ENCODE results near the gene NME3. TPM values are rescaled to one million over a fixed set of nuclear protein-coding genes. Genes with fewer than 3 reads are reported as not detected.

Gene NME3
- total and polyA plus RNA-seq, 2 donors (not counting 3 experiments of a cell fraction or from before 2014, with no cell fraction given), result 38.2 to 74.4 TPM

DNA sequence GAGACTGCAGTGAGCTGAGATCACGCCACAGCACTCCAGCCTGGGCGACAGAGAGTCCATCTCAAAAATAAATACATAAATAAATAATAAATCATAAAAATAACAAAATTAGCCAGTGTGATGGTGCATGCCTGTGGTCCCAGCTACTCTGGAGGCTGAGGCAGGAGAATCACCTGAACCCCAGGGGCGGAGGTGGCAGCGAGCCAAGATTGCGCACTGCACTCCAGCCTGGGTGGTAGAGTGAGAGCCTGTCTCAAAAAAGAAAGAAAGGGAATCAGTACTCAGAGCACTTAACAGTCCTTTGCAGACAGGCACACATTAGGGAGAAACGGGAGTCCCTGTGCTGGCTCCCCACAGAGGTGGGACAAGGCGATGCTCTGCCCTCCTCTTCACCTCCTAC, 40.3 kb downstream of the NME3 start:
- no peak overlapping the region for H2AFZ ChIP-seq (ENCODE audit: low read depth, low read length)
- no peak overlapping the region for H3K9ac ChIP-seq (replicated peaks; ENCODE audit: extremely low read depth, insufficient read depth, low read length)
- H3K4me1 ChIP-seq (ENCODE audit: control insufficient read depth, extremely low read depth, insufficient read depth, low read length), result no peaks in the 10 kb centered on the region
- no peak overlapping the region for H3K4me3 ChIP-seq (replicated peaks in 1 of 3; ENCODE audit: insufficient read depth in 1 of 3, low read depth in 1 of 3, low read length in 3 of 3)
- peaks cover under 1 to 47% of the 10 kb centered on the region in 2 experiments for H3K36me3 ChIP-seq (ENCODE audit: control insufficient read depth in 2 of 2, extremely low read depth in 1 of 2, insufficient read depth in 2 of 2, low read length in 2 of 2)
- no peaks in the 10 kb centered on the region for H4K20me1 ChIP-seq (replicated peaks; ENCODE audit: control insufficient read depth, extremely low read depth, insufficient read depth, low read length)
- FAIRE-seq (no peak), DNase-seq (ENCODE audit: low read depth, low spot score) (no peak)
- no peak overlapping the region for H3K4me2 ChIP-seq (ENCODE audit: insufficient read depth, low read length)
- no peak overlapping the region for H3K27ac ChIP-seq (ENCODE audit: insufficient read depth, low read depth, low read length)
- CTCF ChIA-PET, result interaction anchor here (0.6 kb wide), 1 partner anchor 40 kb away, joined by 3 read pairs; no protein-coding TSS in a partner anchor
- TF ChIP-seq FOS (IDR thresholded peaks at IDR 0.05; ENCODE audit: borderline replicate concordance, insufficient read depth, low read length) (no peak), EZH2 (IDR thresholded peaks at IDR 0.05; ENCODE audit: borderline replicate concordance, low read depth, low read length, severe bottlenecking) (no peak), POLR2A (IDR thresholded peaks at IDR 0.05; ENCODE audit: low read depth, low read length) (no peak), MYC (IDR thresholded peaks at IDR 0.05; ENCODE audit: low read depth, low read length) (no peak)
- TF ChIP-seq, protein P1, sequence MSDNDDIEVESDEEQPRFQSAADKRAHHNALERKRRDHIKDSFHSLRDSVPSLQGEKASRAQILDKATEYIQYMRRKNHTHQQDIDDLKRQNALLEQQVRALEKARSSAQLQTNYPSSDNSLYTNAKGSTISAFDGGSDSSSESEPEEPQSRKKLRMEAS (IDR thresholded peaks at IDR 0.05; ENCODE audit: insufficient read depth, insufficient read length), result no peak
- TF ChIP-seq, protein P2, sequence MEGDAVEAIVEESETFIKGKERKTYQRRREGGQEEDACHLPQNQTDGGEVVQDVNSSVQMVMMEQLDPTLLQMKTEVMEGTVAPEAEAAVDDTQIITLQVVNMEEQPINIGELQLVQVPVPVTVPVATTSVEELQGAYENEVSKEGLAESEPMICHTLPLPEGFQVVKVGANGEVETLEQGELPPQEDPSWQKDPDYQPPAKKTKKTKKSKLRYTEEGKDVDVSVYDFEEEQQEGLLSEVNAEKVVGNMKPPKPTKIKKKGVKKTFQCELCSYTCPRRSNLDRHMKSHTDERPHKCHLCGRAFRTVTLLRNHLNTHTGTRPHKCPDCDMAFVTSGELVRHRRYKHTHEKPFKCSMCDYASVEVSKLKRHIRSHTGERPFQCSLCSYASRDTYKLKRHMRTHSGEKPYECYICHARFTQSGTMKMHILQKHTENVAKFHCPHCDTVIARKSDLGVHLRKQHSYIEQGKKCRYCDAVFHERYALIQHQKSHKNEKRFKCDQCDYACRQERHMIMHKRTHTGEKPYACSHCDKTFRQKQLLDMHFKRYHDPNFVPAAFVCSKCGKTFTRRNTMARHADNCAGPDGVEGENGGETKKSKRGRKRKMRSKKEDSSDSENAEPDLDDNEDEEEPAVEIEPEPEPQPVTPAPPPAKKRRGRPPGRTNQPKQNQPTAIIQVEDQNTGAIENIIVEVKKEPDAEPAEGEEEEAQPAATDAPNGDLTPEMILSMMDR (IDR thresholded peaks at IDR 0.05; ENCODE audit: extremely low read depth in 1 of 2, insufficient read depth in 1 of 2, low read depth in 1 of 2, low read length in 2 of 2), result no peak
- H3K9me3 ChIP-seq (replicated peaks; ENCODE audit: control insufficient read depth, insufficient read depth, low read length), result no peaks in the 10 kb centered on the region
- BruUV-seq (replicated peaks), result no TSS peak
- peaks cover 1% of the 10 kb centered on the region for H3K79me2 ChIP-seq (ENCODE audit: control insufficient read depth, insufficient read depth, low read length)
- POLR2A ChIA-PET, result no interaction called here
- no peaks in the 10 kb centered on the region for H3K27me3 ChIP-seq (ENCODE audit: control insufficient read depth in 2 of 2, insufficient read depth in 2 of 2, low read length in 2 of 2)
- H3K9me1 ChIP-seq (replicated peaks; ENCODE audit: control insufficient read depth, extremely low read depth, insufficient read depth, low read length), result no peaks in the 10 kb centered on the region
- intact Hi-C loops (cut with micrococcal nuclease), result no loop called here
- dilution Hi-C loops (cut with MboI; ENCODE audit: extremely low pct_ligation_motif_present, low sequenced_read_pairs), result no loop called here

DNA sequence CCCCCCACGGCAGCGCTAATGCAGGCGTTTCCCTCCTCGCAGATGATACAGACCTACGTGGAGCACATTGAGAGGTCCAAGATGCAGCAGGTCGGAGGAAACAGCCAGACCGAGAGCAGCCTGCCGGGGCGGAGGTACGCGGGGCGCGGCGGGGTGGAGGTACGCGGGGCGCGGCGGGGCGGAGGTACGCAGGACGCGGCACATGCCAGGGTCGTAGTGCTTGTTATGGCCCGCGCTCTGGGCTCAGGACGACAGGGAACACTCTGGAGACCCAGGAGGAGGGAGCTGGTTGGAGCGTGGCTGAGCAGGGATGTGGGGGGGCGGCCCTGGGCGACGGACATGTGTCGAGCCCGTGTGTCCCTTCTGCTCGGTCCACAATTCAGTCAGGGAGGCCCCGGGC, 41.9 kb downstream of the NME3 start:
- no TSS peak for BruUV-seq (replicated peaks)
- FAIRE-seq (no peak), DNase-seq (ENCODE audit: low read depth, low spot score) (no peak)
- no peak overlapping the region for H3K4me3 ChIP-seq (replicated peaks in 1 of 3; ENCODE audit: insufficient read depth in 1 of 3, low read depth in 1 of 3, low read length in 3 of 3)
- ChIA-PET CTCF (no interaction called here), POLR2A (no interaction called here)
- no peaks in the 10 kb centered on the region for H4K20me1 ChIP-seq (replicated peaks; ENCODE audit: control insufficient read depth, extremely low read depth, insufficient read depth, low read length)
- no peak overlapping the region for H2AFZ ChIP-seq (ENCODE audit: low read depth, low read length)
- H3K27ac ChIP-seq (ENCODE audit: insufficient read depth, low read depth, low read length), result no peak overlapping the region
- H3K79me2 ChIP-seq (ENCODE audit: control insufficient read depth, insufficient read depth, low read length), result peaks cover 8% of the 10 kb centered on the region
- no peak overlapping the region for H3K9ac ChIP-seq (replicated peaks; ENCODE audit: extremely low read depth, insufficient read depth, low read length)
- H3K4me2 ChIP-seq (ENCODE audit: insufficient read depth, low read length), result no peak overlapping the region
- no peaks in the 10 kb centered on the region for H3K4me1 ChIP-seq (ENCODE audit: control insufficient read depth, extremely low read depth, insufficient read depth, low read length)
- TF ChIP-seq POLR2A (IDR thresholded peaks at IDR 0.05; ENCODE audit: low read depth, low read length) (no peak), EZH2 (IDR thresholded peaks at IDR 0.05; ENCODE audit: borderline replicate concordance, low read depth, low read length, severe bottlenecking) (no peak), POLR2AphosphoS5 (IDR thresholded peaks at IDR 0.05; ENCODE audit: insufficient read depth, low read depth, low read length) (no peak), JUN (IDR thresholded peaks at IDR 0.05; ENCODE audit: borderline replicate concordance, insufficient read depth, insufficient read length, low read depth) (no peak), FOS (IDR thresholded peaks at IDR 0.05; ENCODE audit: borderline replicate concordance, insufficient read depth, low read length) (no peak), MYC (IDR thresholded peaks at IDR 0.05; ENCODE audit: low read depth, low read length) (no peak), GATA2 (IDR thresholded peaks at IDR 0.05; ENCODE audit: insufficient read depth, insufficient read length, low read depth, low read length) (no peak)
- TF ChIP-seq, protein P2 (IDR thresholded peaks at IDR 0.05; ENCODE audit: extremely low read depth in 1 of 2, insufficient read depth in 1 of 2, low read depth in 1 of 2, low read length in 2 of 2), result no peak
- TF ChIP-seq, protein P1 (IDR thresholded peaks at IDR 0.05; ENCODE audit: insufficient read depth, insufficient read length), result no peak
- intact Hi-C loops (cut with micrococcal nuclease), result no loop called here
- peaks cover 4 to 50% of the 10 kb centered on the region in 2 experiments for H3K36me3 ChIP-seq (ENCODE audit: control insufficient read depth in 2 of 2, extremely low read depth in 1 of 2, insufficient read depth in 2 of 2, low read length in 2 of 2)
- H3K9me3 ChIP-seq (replicated peaks; ENCODE audit: control insufficient read depth, insufficient read depth, low read length), result no peaks in the 10 kb centered on the region
- H3K9me1 ChIP-seq (replicated peaks; ENCODE audit: control insufficient read depth, extremely low read depth, insufficient read depth, low read length), result no peaks in the 10 kb centered on the region
- dilution Hi-C loops (cut with MboI; ENCODE audit: extremely low pct_ligation_motif_present, low sequenced_read_pairs), result no loop called here
- H3K27me3 ChIP-seq (ENCODE audit: control insufficient read depth in 2 of 2, insufficient read depth in 2 of 2, low read length in 2 of 2), result no peaks in the 10 kb centered on the region

All from endothelial cell of umbilical vein (primary cell).